GM18520 (cell line): ENCODE measurements around the gene LTB.
A peak's percentile ranks its signal among the peaks of the same experiment; 100 is the strongest.

ENCODE experiments used
- ATAC-seq: cut with Tn5 transposase; IDR thresholded peaks from one replicate; pipeline ENCODE4 v1.9.1; 2021; ENCODE audit not compliant: unreplicated experiment

The LTB gene, protein sequence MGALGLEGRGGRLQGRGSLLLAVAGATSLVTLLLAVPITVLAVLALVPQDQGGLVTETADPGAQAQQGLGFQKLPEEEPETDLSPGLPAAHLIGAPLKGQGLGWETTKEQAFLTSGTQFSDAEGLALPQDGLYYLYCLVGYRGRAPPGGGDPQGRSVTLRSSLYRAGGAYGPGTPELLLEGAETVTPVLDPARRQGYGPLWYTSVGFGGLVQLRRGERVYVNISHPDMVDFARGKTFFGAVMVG

DNA sequence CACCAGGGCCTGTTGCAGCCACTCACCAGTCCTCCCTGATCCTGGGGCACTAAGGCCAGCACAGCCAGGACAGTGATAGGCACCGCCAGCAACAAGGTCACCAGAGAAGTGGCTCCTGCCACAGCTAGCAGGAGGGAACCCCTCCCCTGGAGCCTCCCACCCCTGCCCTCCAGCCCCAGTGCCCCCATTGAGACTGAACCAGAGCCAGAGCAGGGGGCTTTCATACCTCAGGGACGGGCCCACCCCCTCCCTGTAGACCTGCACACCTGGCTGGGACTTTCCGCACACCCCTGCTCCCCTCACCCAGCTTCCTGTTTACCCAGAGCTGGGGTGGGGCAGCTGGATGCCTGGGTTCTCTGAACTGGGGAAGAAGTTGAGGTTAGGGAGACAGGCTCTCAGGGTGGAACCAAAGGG, at the start of gene LTB:
LTB (minus strand) TSS at position 195 of the 414 bp plus-strand sequence; CDS start at position 188, 7 bp downstream.
- no peak for ATAC-seq

DNA sequence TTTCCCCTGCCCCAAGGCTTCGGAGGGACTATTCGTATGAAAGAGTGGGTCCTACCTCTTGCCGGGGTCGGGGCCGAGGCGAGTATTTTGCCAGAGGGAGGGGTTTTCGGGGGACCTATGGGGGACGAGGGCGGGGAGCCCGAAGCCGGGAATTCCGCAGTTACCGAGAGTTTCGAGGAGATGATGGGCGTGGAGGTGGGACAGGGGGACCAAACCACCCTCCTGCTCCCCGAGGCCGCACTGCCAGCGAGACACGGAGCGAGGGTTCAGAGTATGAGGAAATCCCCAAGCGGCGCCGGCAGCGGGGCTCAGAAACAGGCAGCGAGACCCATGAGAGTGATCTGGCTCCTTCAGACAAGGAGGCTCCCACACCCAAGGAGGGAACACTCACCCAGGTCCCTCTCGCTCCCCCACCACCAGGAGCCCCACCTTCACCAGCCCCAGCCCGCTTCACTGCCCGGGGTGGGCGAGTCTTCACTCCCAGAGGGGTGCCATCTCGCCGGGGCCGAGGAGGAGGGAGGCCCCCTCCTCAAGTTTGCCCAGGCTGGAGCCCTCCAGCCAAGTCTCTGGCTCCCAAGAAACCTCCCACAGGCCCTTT, 49.6 kb upstream of the LTB start:
- no peak for ATAC-seq

DNA sequence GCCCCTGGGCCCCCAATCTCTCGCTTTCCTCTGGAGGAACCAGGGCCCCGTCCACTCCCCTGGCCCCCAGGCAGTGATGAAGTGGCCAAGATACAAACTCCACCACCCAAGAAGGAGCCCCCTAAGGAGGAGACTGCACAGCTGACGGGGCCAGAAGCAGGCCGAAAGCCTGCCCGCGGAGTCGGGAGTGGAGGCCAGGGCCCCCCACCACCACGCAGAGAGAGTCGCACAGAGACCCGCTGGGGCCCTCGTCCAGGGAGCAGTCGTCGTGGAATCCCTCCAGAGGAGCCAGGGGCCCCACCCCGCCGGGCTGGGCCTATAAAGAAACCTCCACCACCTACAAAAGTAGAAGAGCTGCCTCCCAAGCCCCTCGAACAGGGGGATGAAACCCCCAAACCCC, 49.0 kb upstream of the LTB start:
- ATAC-seq: no peak

DNA sequence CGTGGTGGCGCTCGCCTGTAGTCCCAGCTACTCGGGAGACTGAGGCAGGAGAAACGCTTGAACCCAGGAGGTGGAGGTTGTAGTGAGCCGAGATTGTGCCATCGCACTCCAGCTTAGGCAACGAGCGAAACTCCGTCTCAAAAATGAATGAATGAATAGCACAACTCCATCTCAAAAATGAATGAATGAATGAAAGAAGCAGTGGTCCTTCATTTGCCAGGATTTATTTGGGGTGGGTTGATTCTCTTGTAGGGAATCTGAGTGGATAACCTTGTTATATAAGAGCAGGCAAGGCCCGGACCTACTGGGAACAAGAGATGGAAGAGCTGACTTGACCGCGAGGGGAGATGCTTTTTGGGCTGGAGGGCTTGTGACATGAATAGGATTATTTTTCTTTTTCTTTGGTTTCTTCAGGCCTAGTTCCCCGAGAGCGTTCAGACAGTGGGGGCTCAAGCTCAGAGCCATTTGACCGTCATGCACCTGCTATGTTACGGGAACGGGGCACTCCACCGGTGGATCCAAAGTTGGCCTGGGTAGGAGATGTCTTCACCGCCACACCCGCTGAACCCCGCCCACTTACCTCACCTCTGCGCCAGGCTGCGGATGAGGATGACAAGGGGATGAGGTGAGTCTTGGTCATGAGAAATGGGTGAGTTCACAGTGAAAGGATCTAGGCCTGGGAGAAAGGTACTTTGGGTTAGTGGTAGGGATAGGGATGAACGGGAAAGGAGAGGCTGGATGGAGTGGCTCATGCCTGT, 48.1 kb upstream of the LTB start:
- ATAC-seq: no peak

DNA sequence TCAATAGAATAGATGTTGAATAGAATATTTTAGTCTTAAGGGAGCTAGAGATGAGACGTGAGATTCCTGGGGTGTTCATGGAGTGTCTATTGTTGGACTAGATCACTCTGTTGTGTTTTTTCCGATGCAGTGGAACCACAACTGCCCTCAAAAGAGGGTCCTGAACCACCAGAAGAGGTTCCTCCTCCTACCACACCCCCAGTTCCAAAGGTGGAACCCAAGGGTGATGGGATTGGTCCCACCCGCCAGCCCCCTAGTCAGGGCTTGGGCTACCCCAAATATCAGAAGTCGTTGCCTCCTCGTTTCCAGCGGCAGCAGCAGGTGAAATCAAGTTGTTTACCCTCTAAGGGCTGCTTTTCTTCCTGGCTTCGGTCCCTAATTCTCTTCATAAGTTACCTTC, 46.8 kb upstream of the LTB start:
- ATAC-seq: no peak

DNA sequence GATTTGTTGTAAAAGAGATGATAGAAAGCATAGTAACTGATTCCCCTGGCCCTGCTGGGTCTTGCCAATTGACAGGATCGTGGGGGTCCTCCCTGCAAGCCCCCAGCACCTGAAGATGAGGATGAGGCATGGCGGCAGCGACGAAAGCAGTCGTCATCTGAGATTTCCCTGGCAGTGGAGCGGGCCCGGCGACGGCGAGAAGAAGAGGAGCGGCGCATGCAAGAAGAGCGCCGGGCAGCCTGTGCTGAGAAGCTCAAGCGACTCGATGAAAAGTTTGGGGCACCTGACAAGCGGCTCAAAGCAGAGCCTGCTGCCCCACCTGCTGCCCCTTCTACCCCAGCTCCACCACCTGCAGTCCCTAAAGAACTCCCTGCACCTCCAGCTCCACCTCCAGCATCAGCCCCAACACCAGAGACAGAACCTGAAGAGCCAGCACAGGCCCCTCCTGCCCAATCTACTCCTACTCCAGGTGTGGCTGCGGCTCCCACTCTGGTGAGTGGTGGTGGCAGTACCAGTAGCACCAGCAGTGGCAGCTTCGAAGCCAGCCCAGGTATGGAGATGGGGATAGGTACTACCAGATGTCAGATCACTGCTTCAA, 45.6 kb upstream of the LTB start:
- ATAC-seq: no peak

DNA sequence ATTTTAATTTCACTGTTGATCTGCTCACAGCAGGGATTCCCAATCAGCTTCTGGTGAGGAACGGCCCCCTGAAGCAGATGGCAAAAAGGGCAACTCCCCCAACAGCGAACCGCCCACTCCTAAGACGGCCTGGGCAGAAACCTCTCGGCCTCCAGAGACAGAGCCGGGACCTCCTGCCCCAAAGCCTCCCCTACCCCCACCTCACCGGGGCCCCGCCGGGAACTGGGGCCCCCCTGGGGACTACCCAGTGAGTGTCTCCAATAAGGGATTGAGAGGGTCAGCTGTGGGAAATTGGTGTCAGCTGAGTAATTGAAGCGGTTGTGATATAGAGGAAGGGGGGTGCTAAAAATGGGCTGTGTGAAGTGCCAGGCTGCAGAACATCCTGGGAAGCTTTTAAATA, 44.7 kb upstream of the LTB start:
- no peak for ATAC-seq

DNA sequence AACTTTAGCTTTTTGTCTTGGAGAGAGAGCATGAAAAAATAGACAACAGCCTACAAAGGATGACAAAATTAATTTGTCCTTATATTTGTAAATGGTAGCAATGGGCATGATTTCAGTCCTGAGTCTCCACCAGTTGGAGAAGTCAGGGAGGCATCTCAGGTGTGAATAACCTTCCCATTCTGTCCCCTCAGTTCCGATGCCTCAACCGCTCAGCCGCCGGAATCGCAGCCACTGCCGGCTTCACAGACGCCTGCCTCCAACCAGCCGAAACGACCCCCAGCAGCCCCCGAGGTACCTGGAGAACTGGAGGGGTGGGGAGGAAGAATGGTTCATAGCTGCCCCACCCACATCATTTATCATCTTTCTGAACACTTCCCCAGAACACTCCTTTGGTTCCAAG, 41.8 kb upstream of the LTB start:
- ATAC-seq: no peak

DNA sequence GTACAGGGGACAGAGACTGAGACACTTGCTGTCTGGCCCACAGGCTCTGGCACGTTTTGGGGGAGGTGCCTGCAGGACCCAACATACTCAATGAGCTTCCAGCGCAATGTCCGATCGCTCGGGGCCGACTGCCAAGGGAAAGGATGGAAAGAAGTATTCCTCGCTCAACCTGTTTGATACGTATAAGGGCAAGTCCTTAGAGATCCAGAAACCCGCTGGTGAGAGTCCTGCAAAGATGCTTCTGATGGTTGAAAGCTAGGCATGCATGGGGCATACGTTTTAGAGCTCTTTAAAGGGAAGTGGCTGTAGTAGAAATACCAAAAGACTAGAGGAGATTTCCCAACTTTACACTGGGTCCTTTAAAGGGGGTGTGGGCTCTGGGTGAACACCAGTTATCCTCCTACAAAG, 40.5 kb upstream of the LTB start:
- ATAC-seq: no peak

DNA sequence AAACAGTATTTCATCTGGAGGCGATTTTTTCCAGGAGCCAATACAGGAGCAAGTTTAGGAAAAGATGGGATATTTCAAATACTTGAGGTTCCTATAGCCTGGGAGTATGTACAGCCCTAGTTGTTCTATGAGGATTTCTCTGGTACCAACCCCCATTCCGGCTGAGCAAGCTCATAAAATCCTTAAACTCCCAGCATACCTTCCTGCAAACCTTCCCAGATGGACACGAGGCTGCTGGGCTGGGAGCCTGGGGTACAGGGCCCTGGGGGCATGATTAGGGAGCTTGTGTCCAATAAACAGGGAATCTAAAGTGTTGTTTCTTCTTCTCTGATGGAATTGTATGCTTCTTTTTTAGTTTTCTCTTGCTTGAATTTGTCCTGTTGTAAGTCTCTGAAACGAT, 39.8 kb upstream of the LTB start:
- no peak for ATAC-seq

DNA sequence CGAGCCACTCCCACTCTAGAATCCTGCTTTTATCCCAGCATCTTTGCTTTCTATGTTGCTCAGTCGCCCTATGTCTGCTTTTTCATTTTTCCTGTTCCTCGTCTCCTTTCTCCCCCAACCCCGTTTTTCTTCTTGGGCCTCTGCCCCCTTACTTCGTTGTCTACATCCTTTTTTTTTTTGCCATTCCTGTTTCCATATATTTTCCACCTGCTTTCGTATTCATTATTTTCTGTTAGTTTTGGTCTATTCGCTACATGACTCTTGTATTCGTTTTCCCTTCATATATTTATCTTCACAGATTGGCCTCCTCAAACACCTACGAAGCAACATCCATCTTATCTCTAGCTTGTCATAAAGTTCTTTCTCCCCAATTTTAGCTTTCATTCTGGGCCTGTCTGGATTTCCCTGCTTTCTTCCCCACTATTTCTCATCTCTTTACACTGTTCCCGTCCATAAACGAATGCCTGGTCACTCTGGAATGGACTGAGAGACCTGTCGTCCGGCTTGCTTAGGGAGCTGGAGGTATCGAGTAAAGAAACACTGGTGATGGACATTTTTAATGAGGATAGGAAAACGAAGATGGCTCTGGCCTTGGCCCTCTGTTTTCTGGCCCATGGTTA, 39.2 kb upstream of the LTB start:
- no peak for ATAC-seq

DNA sequence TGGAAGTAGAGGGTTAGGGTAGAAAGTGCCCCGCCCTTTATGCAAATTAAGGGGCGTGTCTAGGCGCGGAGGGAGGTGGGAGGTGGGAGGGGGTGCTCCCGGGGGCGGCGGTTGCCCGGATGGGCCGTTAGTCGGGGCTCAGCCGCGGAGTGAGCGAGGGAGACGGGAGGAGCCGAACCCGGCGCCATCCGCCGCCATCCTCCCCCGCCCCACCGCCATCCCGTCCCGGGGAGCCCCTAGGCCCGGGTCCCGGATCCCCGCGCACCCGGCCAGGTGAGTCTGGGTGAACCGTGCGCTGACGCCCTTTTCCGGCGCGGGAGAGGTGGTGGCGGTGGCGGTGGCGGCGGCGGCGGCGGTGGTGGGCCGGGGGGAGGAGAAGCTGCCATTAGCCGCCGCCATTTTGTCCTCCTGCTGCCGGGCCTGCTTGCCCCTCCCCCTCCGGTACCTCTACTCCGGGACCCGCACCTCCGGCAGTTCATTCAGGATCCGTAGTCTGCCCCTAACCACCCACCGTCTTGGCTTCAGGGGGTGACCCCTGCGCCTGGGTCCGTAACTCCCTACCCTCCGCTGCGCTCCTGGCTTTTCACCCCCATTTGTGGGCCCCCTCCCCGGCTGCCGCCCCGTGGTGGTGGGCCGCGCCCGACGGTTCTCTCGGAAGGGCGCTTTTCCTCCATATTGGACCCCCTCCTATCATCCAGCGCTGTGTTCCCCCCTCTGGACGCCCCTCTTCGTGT, 38.5 kb upstream of the LTB start, which contains the start of gene PRRC2A:
PRRC2A (plus strand) TSS at position 130 of the 734 bp plus-strand sequence. CDS start 2,075 bp downstream, outside the sequence.
- ATAC-seq: peak; percentile 44

DNA sequence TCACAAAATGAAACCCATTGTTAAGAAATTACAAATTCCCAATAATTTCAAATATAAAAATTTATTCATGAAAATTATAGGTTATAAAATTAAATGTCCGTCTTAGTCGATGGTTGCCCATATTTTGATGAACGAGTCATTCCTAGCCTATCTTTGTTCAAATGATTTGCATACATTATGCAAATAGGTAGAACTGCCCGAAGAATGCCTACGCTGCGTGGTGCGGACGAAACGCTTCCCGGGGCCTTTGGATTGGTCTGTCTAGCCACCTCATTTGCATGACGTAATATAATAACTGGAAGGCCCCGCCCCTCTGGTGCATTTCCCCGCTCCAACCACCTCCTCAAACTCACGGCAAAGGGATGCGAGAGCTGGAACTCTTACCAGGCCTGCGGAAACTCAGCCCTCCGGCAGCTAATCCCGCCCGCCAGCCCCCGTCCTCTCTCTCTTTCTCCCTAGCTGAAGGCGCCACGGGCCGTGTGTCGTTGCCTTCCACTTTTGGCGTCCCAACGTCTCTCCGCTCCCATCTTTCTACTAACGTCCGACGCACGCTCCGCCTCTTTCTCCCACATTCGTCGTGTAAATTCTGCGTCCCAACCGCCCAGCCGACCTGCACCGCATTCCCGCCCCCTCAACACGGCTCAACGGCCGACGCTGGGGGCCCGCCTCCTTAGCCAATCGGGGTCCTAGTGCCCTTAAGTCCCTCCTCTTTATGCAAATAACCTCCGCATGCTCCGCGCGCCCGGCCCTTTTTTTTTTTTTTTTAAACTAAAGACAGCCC, 37.8 kb upstream of the LTB start:
- peak; percentile 75 for ATAC-seq

DNA sequence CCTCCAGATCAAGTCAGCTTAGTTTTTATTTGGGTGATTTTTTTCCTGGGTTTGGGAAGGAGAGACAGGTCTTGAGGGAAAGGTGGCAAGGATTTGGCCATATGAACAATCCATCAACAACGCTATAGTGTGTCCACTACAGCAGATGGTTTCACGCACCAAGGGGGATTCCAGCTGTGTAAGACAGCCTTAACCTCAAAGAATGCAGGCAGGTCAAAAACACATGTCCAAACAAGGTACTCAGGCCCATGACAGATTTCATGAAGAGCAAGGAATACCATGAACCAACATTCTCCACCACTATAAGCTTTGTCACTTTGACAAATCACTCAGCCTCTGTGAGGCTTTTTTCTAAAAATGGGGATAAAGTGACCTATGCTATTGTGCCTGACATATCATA, 34.8 kb upstream of the LTB start:
- no peak for ATAC-seq

DNA sequence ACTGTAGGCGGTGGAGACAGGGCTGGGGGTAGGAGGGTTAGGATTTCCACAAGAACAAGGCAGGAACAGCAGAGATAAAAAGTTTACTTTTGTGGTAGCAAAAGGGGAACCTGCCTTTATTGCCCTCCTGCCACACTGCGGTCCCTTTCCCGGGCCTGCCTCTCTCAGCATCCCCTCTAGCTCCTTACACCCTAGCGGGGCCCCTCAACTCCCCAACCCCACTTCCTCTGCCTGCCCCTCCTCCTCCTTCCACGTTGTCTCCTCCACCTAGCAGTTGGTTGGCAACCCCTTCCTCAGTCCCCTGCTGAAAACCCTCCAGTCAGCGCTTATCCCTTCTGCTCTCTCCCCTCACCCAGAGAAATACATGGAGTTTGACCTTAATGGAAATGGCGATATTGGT, 33.5 kb upstream of the LTB start:
- no peak for ATAC-seq

DNA sequence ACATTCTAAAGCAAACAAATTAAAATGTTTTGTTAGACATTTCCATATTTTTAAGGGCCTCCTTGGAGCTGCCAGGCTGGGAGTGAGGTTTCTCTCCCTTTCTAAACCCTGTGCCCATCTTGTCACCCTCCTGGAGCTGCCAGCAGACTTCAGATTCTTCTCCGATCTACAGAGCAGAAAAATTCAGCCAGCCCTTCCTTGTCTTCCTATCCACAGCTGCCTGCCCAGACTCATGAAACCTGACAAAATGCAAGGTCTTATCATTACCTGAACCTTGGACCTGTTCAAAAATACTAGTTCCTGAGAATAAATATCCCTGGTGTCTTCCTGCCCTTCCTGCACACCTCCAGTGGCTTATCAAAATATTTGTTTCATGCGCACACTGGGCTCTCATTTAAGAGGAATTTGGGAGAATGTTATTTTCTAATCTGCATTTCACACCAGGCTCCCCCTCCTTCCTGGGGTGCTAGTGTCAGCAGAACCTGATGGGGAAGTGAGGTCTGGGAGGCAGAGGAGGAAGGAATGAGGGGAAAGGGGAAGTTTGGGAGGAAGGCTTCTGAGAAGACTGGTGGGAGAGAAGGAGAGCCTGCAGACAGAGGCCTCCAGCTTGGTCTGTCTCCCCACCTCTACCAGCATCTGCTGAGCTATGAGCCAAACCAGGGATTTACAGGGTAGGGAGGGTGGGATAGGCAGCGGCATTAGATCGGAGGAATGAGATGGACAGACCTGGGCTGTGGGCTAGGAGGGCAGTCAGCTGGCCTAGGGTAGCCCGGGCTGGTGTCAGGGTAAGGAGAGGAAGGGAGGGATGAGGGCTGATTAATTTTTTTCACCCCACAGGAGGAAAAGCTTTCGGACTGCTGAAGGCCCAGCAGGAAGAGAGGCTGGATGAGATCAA, 32.7 kb upstream of the LTB start, which contains the start of gene AIF1:
AIF1 (plus strand) TSS at position 551 of the 895 bp plus-strand sequence; CDS start at position 647, 96 bp downstream.
- no peak for ATAC-seq

DNA sequence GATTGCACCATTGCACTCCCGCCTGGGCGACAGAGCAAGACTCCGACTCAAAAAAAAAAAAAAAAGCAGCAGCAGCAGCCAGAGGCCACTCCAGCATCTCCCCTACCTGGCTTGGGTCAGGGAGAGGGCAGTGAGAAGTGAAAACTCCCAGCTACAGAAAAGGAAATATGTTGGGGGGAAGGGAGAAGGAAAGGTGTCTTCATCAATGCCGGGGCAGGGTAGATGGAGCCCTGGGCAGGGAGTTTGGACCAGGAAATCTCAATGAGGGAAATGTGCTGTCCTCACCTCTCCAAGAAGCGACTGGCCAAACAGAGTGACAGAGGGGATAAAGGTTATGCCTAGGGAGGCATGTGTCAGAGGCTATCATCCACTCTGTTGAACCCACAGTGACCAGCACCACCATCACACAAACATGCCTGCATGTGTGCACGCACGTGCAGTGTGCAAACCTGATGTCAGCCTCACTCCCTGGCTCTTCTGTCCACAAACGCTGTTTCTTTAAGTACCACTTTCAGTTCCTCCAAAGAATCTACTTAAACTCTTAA, 31.9 kb upstream of the LTB start:
- no peak for ATAC-seq

DNA sequence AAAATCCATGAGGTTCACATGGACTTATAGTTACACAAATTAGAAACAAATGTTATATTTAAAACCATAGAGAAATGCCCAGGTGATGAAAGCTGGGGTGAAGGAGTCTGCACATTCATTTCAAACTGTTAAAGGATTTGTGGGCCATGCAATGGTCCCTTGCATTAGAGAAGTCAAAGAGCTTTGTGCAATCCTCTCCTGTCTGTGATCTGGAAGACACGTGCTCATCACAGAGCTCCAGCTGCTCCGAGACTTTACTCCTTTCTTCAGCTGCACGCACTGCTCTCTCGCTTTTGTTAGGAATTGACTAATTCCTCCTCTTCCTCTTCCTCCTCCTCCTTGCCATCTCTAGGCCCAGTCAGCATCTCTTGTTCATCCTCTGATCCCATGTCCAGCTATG, 28.7 kb upstream of the LTB start:
- ATAC-seq: no peak
